Activated CD4-positive, alpha-beta T cell treated with anti-CD3 and anti-CD28 coated beads, Interleukin-2, amount 10 ng/mL, durations not matched to agents 7 days and 5 days (primary cell): ENCODE measurements around the gene HMGCS1. TPM values are rescaled to one million over a fixed set of nuclear protein-coding genes. Genes with fewer than 3 reads are reported as not detected.

Experiments
- CTCF ChIA-PET: fragments of 350-600 bp; sonication (Branson Sonifier 250); formaldehyde crosslinking; loops from one replicate; lab custom pipeline; 2021; ENCODE audit warnings: antibody characterized with exemption; lab: Charles Lee
- POLR2A ChIA-PET: fragments of 350-600 bp; sonication (Branson Sonifier 250); formaldehyde crosslinking; loops from one replicate; lab custom pipeline; 2021; ENCODE audit warnings: antibody characterized with exemption; lab: Charles Lee
- DNase-seq: peaks from one replicate; pipeline ENCODE4 v3.0.0-alpha.2; 2020
- H3K27ac Mint-ChIP-seq: one replicate; pipeline ENCODE4 v1.8.0; 2021; ENCODE audit warnings: mild to moderate bottlenecking, moderate library complexity, mixed read lengths
- H3K27me3 Mint-ChIP-seq: one replicate; pipeline ENCODE4 v1.8.0; 2021; ENCODE audit warnings: mixed read lengths
- H3K36me3 Mint-ChIP-seq: one replicate; pipeline ENCODE4 v1.8.0; 2021; ENCODE audit warnings: low read depth, mixed read lengths
- H3K4me1 Mint-ChIP-seq: one replicate; pipeline ENCODE4 v1.8.0; 2021; ENCODE audit warnings: mixed read lengths
- H3K4me3 Mint-ChIP-seq: one replicate; pipeline ENCODE4 v1.8.0; 2021; ENCODE audit warnings: mild to moderate bottlenecking, moderate library complexity, mixed read lengths
- H3K9me3 Mint-ChIP-seq: one replicate; pipeline ENCODE4 v1.8.0; 2021; ENCODE audit warnings: mixed read lengths
- total RNA-seq, 2 experiments: library from RNA; stranded (reverse); gene quantifications; one replicate each; pipeline ENCODE4 v1.2.3, GENCODE V29; 2021

HMGCS1 gene
- total RNA-seq, 2 experiments from 2014 or later = 54.3 to 57.5 TPM

DNA sequence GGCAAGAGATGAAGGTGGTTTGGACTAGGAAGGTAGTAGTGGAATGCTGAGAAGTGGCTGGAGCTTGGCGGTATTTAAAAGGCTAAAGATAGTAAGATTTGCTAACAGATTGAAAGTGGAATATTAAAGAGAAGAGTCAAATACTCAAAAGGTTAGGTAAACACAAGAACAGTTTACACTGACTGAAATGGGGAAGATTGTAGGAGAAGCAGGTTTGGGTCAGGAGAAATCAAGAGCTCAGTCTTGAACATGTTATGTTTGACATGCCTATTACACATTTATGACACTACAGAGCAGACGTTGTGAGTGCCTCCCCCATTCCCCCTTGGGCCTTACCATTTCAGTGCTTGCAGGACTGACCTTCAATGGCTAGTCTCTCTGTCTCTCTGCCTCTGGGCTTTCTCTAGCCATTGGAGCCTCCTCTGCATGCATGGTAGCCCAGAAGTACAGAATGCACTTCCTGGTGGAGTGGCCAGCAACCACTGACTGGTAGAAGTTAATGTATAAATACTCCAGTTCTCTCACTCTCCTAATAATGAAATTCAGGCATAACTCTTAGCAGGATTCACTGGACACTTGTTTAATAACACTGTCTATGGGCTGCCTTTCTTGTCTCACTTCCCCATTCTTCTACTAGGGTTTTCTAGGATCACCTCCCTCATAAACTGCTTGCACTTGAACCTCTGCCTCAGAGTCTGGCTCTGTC lies 56.8 kb downstream of the HMGCS1 start:
- Mint-ChIP-seq H3K27me3 (peaks cover 33% of the 10 kb centered on the region), H3K27ac (no peak overlapping the region), H3K4me1 (no peaks in the 10 kb centered on the region), H3K9me3 (peaks cover 2% of the 10 kb centered on the region), H3K4me3 (no peak overlapping the region), H3K36me3 (no peaks in the 10 kb centered on the region)
- CTCF ChIA-PET = no interaction called here
- DNase-seq = no peak
- POLR2A ChIA-PET = no interaction called here

DNA sequence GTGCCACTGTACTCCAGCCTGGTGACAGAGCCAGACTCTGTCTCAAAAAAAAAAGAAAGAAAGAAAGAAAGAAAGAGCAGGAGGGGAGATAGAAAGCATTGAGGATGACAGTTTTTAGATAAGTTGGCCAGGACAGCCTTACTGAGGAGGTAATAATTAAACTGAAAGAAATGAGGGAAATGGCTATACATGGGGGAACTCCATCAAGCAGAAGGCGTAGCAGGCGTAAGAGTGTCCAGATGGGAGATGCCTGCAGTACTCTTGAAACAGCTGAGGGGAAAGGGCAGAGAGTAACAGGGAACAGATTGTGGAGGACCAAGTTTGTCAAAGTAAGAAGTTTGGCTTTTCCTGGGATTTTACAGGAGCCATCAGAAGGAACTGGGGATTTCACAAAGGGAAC lies 57.5 kb downstream of the HMGCS1 start:
- H3K36me3 Mint-ChIP-seq = no peaks in the 10 kb centered on the region
- POLR2A ChIA-PET = no interaction called here
- CTCF ChIA-PET = no interaction called here
- no peak overlapping the region for H3K27ac Mint-ChIP-seq
- no peaks in the 10 kb centered on the region for H3K4me1 Mint-ChIP-seq
- no peak for DNase-seq
- H3K4me3 Mint-ChIP-seq = no peak overlapping the region
- no peaks in the 10 kb centered on the region for H3K9me3 Mint-ChIP-seq
- peaks cover 30% of the 10 kb centered on the region for H3K27me3 Mint-ChIP-seq

DNA sequence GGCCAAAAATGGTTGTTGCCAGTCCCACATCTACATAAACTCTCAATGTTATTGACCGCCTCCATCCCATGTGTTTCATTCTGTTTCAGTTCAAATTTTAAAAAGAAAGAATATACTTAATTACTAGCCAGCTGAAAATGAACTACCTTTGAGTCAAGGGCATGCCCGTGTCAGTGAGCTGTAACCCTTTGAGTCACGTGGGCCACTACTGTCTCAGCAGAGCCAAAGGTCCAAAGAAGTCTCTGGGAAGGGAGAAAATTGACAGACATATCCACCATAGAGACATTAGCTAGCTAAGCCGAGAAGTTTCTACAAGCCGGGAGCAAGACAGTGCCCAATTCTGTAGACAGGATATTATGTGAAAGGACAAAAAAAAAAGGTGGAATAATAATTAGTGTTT lies 61.5 kb downstream of the HMGCS1 start:
- no peak overlapping the region for H3K27ac Mint-ChIP-seq
- H3K4me1 Mint-ChIP-seq = no peaks in the 10 kb centered on the region
- ChIA-PET CTCF (interaction anchor here (0.8 kb wide), 1 partner anchor 78 kb away, joined by 4 read pairs; no protein-coding TSS in a partner anchor), POLR2A (no interaction called here)
- no peak for DNase-seq
- H3K9me3 Mint-ChIP-seq = no peaks in the 10 kb centered on the region
- H3K36me3 Mint-ChIP-seq = no peaks in the 10 kb centered on the region
- H3K27me3 Mint-ChIP-seq = peaks cover 24% of the 10 kb centered on the region
- H3K4me3 Mint-ChIP-seq = no peak overlapping the region

DNA sequence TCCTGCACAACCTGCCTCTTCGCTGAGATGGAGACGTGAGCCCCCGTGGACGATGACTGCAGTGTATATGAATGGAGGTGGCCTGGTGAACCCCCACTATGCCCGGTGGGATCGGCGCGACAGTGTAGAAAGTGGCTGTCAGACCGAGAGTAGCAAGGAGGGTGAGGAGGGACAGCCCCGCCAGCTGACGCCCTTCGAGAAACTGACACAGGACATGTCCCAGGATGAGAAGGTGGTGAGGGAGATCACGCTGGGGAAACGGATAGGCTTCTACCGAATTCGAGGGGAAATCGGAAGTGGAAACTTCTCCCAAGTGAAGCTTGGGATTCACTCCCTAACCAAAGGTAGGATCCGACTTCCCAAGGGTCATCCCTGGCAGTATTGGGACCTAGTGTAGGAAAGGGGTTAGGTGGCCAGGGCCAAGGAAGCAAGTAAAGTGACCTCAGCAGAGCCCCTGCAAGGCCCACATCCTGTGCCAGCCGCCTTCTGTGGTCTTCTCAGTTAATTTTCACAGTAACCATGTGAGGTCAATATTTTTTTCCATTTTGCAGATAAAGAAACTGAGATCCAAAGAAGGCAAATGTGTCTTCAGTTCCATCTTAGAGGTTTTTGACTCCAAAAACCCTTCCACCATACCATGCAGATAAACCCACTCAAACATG lies 67.4 kb downstream of the HMGCS1 start:
- H3K4me3 Mint-ChIP-seq = no peak overlapping the region
- CTCF ChIA-PET = interaction anchor here (0.8 kb wide), 1 partner anchor 38 kb away, joined by 3 read pairs; no protein-coding TSS in a partner anchor
- POLR2A ChIA-PET = no interaction called here
- H3K9me3 Mint-ChIP-seq = no peaks in the 10 kb centered on the region
- DNase-seq = no peak
- H3K4me1 Mint-ChIP-seq = peaks cover 8% of the 10 kb centered on the region
- H3K36me3 Mint-ChIP-seq = no peaks in the 10 kb centered on the region
- H3K27me3 Mint-ChIP-seq = peaks cover 13% of the 10 kb centered on the region
- H3K27ac Mint-ChIP-seq = no peak overlapping the region

DNA sequence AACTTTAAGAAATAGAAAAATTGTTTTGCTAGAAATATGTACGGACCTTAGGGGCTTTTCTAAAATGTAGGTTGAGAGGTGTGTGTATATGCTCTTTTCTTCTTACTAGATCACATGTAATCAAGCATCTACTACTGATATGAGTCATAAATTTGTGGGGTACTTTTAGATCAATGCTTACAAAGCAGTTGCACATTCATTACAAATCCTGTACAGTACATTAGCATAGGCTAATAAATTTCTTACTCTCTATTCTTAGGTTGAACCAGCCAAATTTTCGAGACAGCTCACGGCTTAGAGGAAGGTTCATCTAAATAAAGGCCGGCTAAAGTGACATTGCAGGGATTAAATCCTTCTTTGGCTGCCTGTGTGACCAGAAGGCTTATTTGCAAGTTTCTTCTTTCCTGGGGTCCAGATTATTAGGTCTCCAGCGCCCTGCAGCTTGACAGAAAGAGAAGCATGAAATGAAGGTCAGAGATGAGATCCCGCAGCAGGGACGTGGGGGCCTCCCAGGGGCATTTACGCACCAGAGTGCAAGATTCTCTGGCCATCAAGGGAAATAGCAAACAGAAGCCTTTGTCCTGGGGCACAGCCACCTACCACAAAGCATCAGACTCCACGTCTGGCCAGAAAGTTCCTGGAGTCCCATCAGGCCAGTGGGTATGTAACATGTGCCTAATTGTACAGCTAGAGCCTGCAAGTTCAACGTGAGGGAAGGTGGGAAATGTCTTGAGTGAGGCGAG lies 68.2 kb downstream of the HMGCS1 start:
- no peaks in the 10 kb centered on the region for H3K36me3 Mint-ChIP-seq
- H3K4me1 Mint-ChIP-seq = peaks cover 8% of the 10 kb centered on the region
- H3K9me3 Mint-ChIP-seq = no peaks in the 10 kb centered on the region
- no peak overlapping the region for H3K27ac Mint-ChIP-seq
- no peak for DNase-seq
- peaks cover 9% of the 10 kb centered on the region for H3K27me3 Mint-ChIP-seq
- POLR2A ChIA-PET = no interaction called here
- H3K4me3 Mint-ChIP-seq = no peak overlapping the region
- CTCF ChIA-PET = interaction anchor here (0.5 kb wide), 1 partner anchor 109 kb away, joined by 3 read pairs; no protein-coding TSS in a partner anchor

DNA sequence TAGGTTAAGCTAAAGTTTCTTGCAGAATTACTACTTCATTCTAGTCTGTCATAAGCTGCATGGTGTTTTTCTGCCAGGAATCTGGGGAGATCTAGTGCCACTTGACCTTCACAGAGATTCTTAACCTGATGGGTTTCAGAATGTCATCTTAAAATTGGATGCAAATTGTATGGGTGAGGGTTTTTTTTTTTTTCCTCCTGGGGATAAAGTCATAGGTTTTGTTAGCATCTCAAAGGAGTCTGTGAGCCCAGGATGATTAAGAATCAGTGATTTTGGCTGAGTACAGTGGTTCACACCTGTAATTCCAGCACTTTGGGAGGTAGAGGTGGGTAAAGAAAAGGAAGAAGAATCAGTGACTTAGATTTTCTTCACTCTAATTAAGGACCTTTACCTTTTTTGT lies 69.9 kb downstream of the HMGCS1 start:
- H3K9me3 Mint-ChIP-seq = no peaks in the 10 kb centered on the region
- no peak overlapping the region for H3K27ac Mint-ChIP-seq
- peaks cover 13% of the 10 kb centered on the region for H3K27me3 Mint-ChIP-seq
- ChIA-PET CTCF (interaction anchor here (0.7 kb wide), 1 partner anchor 507 kb away, joined by 5 read pairs; no protein-coding TSS in a partner anchor), POLR2A (no interaction called here)
- H3K4me1 Mint-ChIP-seq = peaks cover 8% of the 10 kb centered on the region
- H3K36me3 Mint-ChIP-seq = no peaks in the 10 kb centered on the region
- H3K4me3 Mint-ChIP-seq = no peak overlapping the region
- DNase-seq = no peak

DNA sequence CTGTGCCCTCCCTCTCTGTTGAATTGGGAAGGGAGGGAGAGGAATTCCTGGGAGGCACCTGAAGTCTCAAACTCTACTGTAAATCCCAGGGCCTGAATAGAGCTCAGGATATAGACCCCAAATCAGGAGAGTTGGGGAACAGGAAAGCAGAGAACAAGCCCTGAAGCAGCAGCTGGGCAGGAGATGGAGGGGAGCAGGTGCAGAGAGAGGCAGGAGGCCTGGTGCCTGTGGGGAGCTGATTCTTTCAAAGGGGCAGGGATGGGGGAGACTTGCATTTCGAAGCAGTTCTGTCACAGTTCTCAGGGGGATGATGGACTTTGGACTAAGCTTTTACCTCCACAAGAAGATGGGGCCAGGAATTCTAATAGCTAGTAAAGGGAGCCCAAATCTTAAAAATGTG lies 71.0 kb downstream of the HMGCS1 start:
- H3K27ac Mint-ChIP-seq = no peak overlapping the region
- DNase-seq = no peak
- H3K4me3 Mint-ChIP-seq = no peak overlapping the region
- H3K9me3 Mint-ChIP-seq = no peaks in the 10 kb centered on the region
- ChIA-PET POLR2A (no interaction called here), CTCF (interaction anchor here (0.6 to 1.2 kb wide), 2 partner anchors 33 to 50 kb away, joined by 3 read pairs; partner anchors contain the start of gene NIM1K)
- H3K27me3 Mint-ChIP-seq = peaks cover 13% of the 10 kb centered on the region
- peaks cover 8% of the 10 kb centered on the region for H3K4me1 Mint-ChIP-seq
- H3K36me3 Mint-ChIP-seq = no peaks in the 10 kb centered on the region

Other genes starting within 250 kb of the HMGCS1 start
- 10 to 100 TPM; 48.4 to 50.8 TPM for gene ZNF131, start 192.5 kb downstream of the HMGCS1 start, total RNA-seq
- under 1 TPM; 0.50 to 0.75 TPM for gene NIM1K, start 121.2 kb downstream of the HMGCS1 start, total RNA-seq
- gene CCL28, start 99.0 kb upstream of the HMGCS1 start, total RNA-seq = 10 to 100 TPM; 15.1 to 16.4 TPM
- gene TMEM267, start 170.5 kb upstream of the HMGCS1 start, total RNA-seq = 10 to 100 TPM; 14.5 to 16.4 TPM
- gene C5orf34, start 201.7 kb upstream of the HMGCS1 start, total RNA-seq = 10 to 100 TPM; 10.7 to 11.0 TPM
- 10 to 100 TPM; 35.3 to 37.1 TPM for gene PAIP1, start 243.7 kb upstream of the HMGCS1 start, total RNA-seq